ENCODE measurements around the gene CTTNBP2.

The CTTNBP2 gene

DNA sequence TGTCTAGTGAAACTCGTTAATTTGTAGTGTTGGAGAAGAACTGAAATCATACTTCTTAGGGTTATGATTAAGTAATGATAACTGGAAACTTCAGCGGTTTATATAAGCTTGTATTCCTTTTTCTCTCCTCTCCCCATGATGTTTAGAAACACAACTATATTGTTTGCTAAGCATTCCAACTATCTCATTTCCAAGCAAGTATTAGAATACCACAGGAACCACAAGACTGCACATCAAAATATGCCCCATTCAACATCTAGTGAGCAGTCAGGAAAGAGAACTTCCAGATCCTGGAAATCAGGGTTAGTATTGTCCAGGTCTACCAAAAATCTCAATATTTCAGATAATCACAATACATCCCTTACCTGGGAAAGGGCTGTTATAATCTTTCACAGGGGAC lies 205.8 kb downstream of the CTTNBP2 start:
- H3K27ac ChIP-seq (ENCODE audit: low read length): no peak overlapping the region

DNA sequence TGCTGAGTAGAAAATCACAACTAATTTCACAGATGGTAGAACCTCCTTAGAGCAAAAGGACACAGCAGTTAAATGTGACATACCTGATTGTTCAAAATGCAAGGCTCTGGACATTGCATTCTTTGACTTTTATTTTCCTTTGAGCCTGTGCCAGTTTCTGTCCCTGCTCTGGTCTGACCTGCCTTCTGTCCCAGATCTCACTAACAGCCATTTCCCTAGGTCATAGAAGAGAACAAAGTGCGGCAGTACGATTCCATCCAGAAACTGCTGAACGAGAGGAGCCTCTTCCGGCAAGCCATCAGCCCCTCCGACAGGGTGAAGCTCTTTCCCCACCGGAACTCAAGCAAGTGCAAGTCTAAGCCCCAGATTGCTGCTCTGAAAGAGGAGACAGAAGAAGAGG lies 206.6 kb downstream of the CTTNBP2 start:
- TF ChIP-seq, protein P1, sequence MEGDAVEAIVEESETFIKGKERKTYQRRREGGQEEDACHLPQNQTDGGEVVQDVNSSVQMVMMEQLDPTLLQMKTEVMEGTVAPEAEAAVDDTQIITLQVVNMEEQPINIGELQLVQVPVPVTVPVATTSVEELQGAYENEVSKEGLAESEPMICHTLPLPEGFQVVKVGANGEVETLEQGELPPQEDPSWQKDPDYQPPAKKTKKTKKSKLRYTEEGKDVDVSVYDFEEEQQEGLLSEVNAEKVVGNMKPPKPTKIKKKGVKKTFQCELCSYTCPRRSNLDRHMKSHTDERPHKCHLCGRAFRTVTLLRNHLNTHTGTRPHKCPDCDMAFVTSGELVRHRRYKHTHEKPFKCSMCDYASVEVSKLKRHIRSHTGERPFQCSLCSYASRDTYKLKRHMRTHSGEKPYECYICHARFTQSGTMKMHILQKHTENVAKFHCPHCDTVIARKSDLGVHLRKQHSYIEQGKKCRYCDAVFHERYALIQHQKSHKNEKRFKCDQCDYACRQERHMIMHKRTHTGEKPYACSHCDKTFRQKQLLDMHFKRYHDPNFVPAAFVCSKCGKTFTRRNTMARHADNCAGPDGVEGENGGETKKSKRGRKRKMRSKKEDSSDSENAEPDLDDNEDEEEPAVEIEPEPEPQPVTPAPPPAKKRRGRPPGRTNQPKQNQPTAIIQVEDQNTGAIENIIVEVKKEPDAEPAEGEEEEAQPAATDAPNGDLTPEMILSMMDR (IDR thresholded peaks at IDR 0.05; ENCODE audit: low read depth, low read length): no peak
- TF ChIP-seq EZH2phosphoT487 (IDR thresholded peaks at IDR 0.05; ENCODE audit: low read depth): no peak
- Histone ChIP-seq H3K9me3 (ENCODE audit: insufficient read depth, low read length) (no peaks in the 10 kb centered on the region), H3K4me1 (ENCODE audit: low read length) (no peaks in the 10 kb centered on the region), H3K9ac (ENCODE audit: low read length) (no peak overlapping the region), H3K36me3 (replicated peaks; ENCODE audit: low read depth, low read length) (no peaks in the 10 kb centered on the region), H4K20me1 (ENCODE audit: insufficient read depth, low read length) (no peaks in the 10 kb centered on the region), H3K4me2 (ENCODE audit: low read length) (no peak overlapping the region), H3K27ac (ENCODE audit: low read length) (no peak overlapping the region), H3K79me2 (ENCODE audit: low read length) (no peaks in the 10 kb centered on the region), H3K27me3 (ENCODE audit: low read depth, low read length) (no peaks in the 10 kb centered on the region), H3K4me3 (ENCODE audit: low read length) (no peak overlapping the region), H2AFZ (ENCODE audit: low read depth, low read length) (no peak overlapping the region)

More for the DNA sequence above, 205.8 kb downstream of the CTTNBP2 start:
- no peaks in the 10 kb centered on the region for H3K27me3 ChIP-seq (ENCODE audit: low read depth, low read length)
- no peaks in the 10 kb centered on the region for H3K9me3 ChIP-seq (ENCODE audit: insufficient read depth, low read length)
- H3K36me3 ChIP-seq (replicated peaks; ENCODE audit: low read depth, low read length): no peaks in the 10 kb centered on the region
- no peak overlapping the region for H3K9ac ChIP-seq (ENCODE audit: low read length)
- no peaks in the 10 kb centered on the region for H3K4me1 ChIP-seq (ENCODE audit: low read length)
- no peak overlapping the region for H3K4me3 ChIP-seq (ENCODE audit: low read length)
- no peaks in the 10 kb centered on the region for H3K79me2 ChIP-seq (ENCODE audit: low read length)
- H3K4me2 ChIP-seq (ENCODE audit: low read length): no peak overlapping the region
- TF ChIP-seq, protein P1 (IDR thresholded peaks at IDR 0.05; ENCODE audit: low read depth, low read length): no peak
- no peaks in the 10 kb centered on the region for H4K20me1 ChIP-seq (ENCODE audit: insufficient read depth, low read length)
- no peak overlapping the region for H2AFZ ChIP-seq (ENCODE audit: low read depth, low read length)

DNA sequence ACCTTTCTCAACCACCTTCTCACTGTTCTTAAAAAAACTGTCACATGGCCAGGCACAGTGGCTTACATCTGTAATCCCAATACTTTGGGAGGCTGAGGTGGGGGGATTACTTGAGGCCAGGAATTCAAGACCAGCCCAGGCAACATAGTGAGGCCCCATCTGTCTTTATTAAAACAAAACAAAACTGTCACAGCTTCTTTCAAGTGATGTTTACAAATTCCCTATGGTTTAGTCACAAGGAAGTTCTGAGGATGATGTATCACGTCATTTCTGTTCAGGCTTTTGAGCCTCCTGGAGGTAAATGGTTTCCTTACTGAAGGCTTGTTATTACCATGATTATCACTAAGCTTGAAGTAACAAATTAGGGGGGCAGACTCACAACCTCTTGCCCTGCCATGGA lies 207.2 kb downstream of the CTTNBP2 start:
- Histone ChIP-seq H3K4me1 (ENCODE audit: low read length) (no peaks in the 10 kb centered on the region), H3K4me3 (ENCODE audit: low read length) (no peak overlapping the region), H2AFZ (ENCODE audit: low read depth, low read length) (no peak overlapping the region), H3K36me3 (replicated peaks; ENCODE audit: low read depth, low read length) (no peaks in the 10 kb centered on the region), H3K9me3 (ENCODE audit: insufficient read depth, low read length) (no peaks in the 10 kb centered on the region), H4K20me1 (ENCODE audit: insufficient read depth, low read length) (no peaks in the 10 kb centered on the region), H3K27me3 (ENCODE audit: low read depth, low read length) (no peaks in the 10 kb centered on the region), H3K4me2 (ENCODE audit: low read length) (no peak overlapping the region), H3K9ac (ENCODE audit: low read length) (no peak overlapping the region), H3K79me2 (ENCODE audit: low read length) (no peaks in the 10 kb centered on the region), H3K27ac (ENCODE audit: low read length) (no peak overlapping the region)
- no peak for TF ChIP-seq EZH2phosphoT487 (IDR thresholded peaks at IDR 0.05; ENCODE audit: low read depth)
- TF ChIP-seq, protein P1 (IDR thresholded peaks at IDR 0.05; ENCODE audit: low read depth, low read length): no peak

DNA sequence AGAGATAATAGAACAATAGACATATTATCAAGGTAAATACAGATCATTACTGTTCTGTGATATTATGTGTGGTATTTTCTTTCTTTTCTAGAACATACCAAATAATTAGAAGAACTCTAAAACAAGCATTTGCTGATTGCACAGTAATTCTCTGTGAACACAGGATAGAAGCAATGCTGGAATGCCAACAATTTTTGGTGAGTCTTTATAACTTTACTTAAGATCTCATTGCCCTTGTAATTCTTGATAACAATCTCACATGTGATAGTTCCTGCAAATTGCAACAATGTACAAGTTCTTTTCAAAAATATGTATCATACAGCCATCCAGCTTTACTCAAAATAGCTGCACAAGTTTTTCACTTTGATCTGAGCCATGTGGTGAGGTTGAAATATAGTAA lies 207.9 kb downstream of the CTTNBP2 start:
- H3K4me3 ChIP-seq (ENCODE audit: low read length): no peak overlapping the region
- no peak overlapping the region for H3K9ac ChIP-seq (ENCODE audit: low read length)
- H3K9me3 ChIP-seq (ENCODE audit: insufficient read depth, low read length): no peaks in the 10 kb centered on the region
- no peaks in the 10 kb centered on the region for H3K27me3 ChIP-seq (ENCODE audit: low read depth, low read length)
- no peaks in the 10 kb centered on the region for H3K79me2 ChIP-seq (ENCODE audit: low read length)
- H3K27ac ChIP-seq (ENCODE audit: low read length): no peak overlapping the region
- no peaks in the 10 kb centered on the region for H4K20me1 ChIP-seq (ENCODE audit: insufficient read depth, low read length)
- TF ChIP-seq, protein P1 (IDR thresholded peaks at IDR 0.05; ENCODE audit: low read depth, low read length): no peak
- TF ChIP-seq EZH2phosphoT487 (IDR thresholded peaks at IDR 0.05; ENCODE audit: low read depth): no peak
- H2AFZ ChIP-seq (ENCODE audit: low read depth, low read length): no peak overlapping the region
- no peaks in the 10 kb centered on the region for H3K36me3 ChIP-seq (replicated peaks; ENCODE audit: low read depth, low read length)
- no peaks in the 10 kb centered on the region for H3K4me1 ChIP-seq (ENCODE audit: low read length)
- H3K4me2 ChIP-seq (ENCODE audit: low read length): no peak overlapping the region
